ENCODE results near the gene OR8B12. TPM values are rescaled to one million over a fixed set of nuclear protein-coding genes. Genes with fewer than 3 reads are reported as not detected.
"Not testable (repeated sequence)": the region's sequence is repeated elsewhere in the genome, so short reads cannot be mapped to it uniquely, and the experiment has no call there.

Gene OR8B12
- total RNA-seq, 1 donor: not detected

DNA sequence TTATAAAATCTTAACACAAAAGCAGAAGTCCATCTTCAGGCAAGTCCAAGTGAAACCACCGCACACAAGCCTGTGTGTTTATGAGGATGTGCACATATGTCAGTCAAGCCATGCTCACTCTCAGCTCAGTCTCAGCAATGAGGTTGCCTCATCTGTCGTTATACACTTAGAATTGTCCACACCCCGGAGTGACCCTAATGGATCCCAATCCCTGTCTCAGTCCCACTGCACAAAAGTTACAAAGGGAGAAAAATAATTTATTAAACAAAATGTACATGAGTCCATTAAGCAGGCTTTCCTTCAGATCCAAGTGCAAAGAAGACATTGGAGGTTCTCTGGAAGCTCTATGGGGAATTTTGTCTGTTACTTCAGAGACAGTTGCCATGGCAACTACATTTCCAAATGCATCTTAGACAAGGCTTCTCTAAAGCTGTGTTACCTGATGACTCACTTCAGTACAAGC is 24.4 kb downstream of the OR8B12 start:
- Histone ChIP-seq H3K4me1 (ENCODE audit: insufficient read depth, low read length) (no peaks in the 10 kb centered on the region), H2AFZ (ENCODE audit: low read length) (no peak overlapping the region), H3K9me3 (ENCODE audit: low read depth, low read length) (no peaks in the 10 kb centered on the region), H3K27ac (ENCODE audit: low read depth, low read length) (no peak overlapping the region), H3K36me3 (ENCODE audit: insufficient read depth, low read length) (no peaks in the 10 kb centered on the region), H3K79me2 (ENCODE audit: insufficient read depth, low read length) (no peaks in the 10 kb centered on the region), H4K20me1 (ENCODE audit: insufficient read depth, low read length) (no peaks in the 10 kb centered on the region), H3K27me3 (ENCODE audit: insufficient read depth, low read length) (no peaks in the 10 kb centered on the region), H3K4me2 (ENCODE audit: insufficient read depth, low read length) (no peak overlapping the region), H3K4me3 (ENCODE audit: insufficient read depth, low read length) (no peak overlapping the region)
- TF ChIP-seq, protein P1, sequence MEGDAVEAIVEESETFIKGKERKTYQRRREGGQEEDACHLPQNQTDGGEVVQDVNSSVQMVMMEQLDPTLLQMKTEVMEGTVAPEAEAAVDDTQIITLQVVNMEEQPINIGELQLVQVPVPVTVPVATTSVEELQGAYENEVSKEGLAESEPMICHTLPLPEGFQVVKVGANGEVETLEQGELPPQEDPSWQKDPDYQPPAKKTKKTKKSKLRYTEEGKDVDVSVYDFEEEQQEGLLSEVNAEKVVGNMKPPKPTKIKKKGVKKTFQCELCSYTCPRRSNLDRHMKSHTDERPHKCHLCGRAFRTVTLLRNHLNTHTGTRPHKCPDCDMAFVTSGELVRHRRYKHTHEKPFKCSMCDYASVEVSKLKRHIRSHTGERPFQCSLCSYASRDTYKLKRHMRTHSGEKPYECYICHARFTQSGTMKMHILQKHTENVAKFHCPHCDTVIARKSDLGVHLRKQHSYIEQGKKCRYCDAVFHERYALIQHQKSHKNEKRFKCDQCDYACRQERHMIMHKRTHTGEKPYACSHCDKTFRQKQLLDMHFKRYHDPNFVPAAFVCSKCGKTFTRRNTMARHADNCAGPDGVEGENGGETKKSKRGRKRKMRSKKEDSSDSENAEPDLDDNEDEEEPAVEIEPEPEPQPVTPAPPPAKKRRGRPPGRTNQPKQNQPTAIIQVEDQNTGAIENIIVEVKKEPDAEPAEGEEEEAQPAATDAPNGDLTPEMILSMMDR (IDR thresholded peaks at IDR 0.05; ENCODE audit: extremely low read depth, low read depth, low read length): no peak
- no peak for DNase-seq (ENCODE audit: insufficient read length, low spot score, missing footprints)

DNA sequence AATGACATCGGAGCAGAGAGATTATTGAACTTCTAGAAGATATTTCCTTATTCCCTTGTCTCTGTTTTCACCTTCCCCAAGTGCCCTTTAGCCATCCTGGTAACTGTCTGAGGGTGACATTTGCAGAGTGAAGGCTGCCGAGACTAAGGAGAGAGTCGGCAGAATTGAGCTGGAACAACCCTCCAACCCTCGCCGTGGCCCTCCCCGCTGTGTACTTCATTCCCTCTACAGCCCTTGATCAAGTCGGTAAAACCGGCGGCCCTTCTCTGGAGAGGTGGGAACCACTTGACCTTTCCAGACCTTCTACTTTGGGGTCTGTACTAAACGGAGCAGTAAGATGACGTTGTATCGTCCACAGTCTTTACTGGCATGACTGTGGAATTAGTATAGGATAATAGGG is 26.1 kb downstream of the OR8B12 start:
- Histone ChIP-seq H2AFZ (ENCODE audit: low read length) (no peak overlapping the region), H4K20me1 (ENCODE audit: insufficient read depth, low read length) (no peaks in the 10 kb centered on the region), H3K27ac (ENCODE audit: low read depth, low read length) (no peak overlapping the region), H3K36me3 (ENCODE audit: insufficient read depth, low read length) (no peaks in the 10 kb centered on the region), H3K9me3 (ENCODE audit: low read depth, low read length) (no peaks in the 10 kb centered on the region), H3K4me1 (ENCODE audit: insufficient read depth, low read length) (no peaks in the 10 kb centered on the region), H3K4me2 (ENCODE audit: insufficient read depth, low read length) (no peak overlapping the region), H3K27me3 (ENCODE audit: insufficient read depth, low read length) (no peaks in the 10 kb centered on the region), H3K4me3 (ENCODE audit: insufficient read depth, low read length) (no peak overlapping the region), H3K79me2 (ENCODE audit: insufficient read depth, low read length) (no peaks in the 10 kb centered on the region)
- TF ChIP-seq, protein P1 (IDR thresholded peaks at IDR 0.05; ENCODE audit: extremely low read depth, low read depth, low read length): no peak
- no peak for DNase-seq (ENCODE audit: insufficient read length, low spot score, missing footprints)

DNA sequence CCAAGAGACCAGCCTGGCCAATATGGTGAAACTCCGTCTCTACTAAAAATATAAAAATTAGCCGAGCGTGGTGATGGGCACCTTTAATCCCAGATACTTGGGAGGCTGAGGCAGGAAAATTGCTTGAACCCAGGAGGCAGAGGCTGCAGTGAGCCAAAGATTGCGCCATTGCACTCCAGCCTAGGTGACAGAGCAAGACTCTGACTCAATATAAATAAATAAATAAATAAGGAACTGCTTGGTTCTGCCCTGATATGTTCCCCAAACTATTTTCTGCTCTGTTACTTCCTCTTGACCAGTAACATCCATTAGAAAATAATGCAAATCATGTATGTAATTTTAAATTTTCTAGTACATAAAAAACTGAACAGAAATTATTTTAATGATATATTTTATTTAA is 28.8 kb downstream of the OR8B12 start:
- H3K27me3 ChIP-seq (ENCODE audit: insufficient read depth, low read length); H4K20me1 ChIP-seq (ENCODE audit: insufficient read depth, low read length); H3K4me1 ChIP-seq (ENCODE audit: insufficient read depth, low read length); H3K79me2 ChIP-seq (ENCODE audit: insufficient read depth, low read length); H2AFZ ChIP-seq (ENCODE audit: low read length); H3K4me2 ChIP-seq (ENCODE audit: insufficient read depth, low read length); H3K27ac ChIP-seq (ENCODE audit: low read depth, low read length); H3K9me3 ChIP-seq (ENCODE audit: low read depth, low read length); H3K36me3 ChIP-seq (ENCODE audit: insufficient read depth, low read length); DNase-seq (ENCODE audit: insufficient read length, low spot score, missing footprints); H3K4me3 ChIP-seq (ENCODE audit: insufficient read depth, low read length): not testable (repeated sequence)

DNA sequence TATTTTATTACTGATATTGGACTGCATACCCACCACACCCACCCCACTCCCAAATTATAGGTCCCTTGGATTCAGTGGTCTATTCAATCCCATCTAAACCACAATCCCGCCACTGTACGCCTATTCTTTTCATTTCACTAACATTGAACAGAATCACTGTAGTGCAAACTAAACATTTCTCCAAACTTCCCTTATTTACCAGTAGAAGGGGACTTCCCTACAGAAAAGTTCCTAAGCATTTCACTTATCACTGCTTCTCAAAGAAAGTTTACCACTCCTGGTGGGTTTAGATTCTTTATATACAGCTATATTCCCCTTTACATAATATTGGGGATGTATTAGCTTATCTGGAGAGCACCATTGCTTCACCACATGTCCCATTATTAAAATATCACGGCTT is 29.3 kb downstream of the OR8B12 start:
- Histone ChIP-seq H3K4me3 (ENCODE audit: insufficient read depth, low read length) (no peak overlapping the region), H3K27me3 (ENCODE audit: insufficient read depth, low read length) (no peaks in the 10 kb centered on the region), H3K36me3 (ENCODE audit: insufficient read depth, low read length) (no peaks in the 10 kb centered on the region), H3K4me2 (ENCODE audit: insufficient read depth, low read length) (no peak overlapping the region), H2AFZ (ENCODE audit: low read length) (no peak overlapping the region), H4K20me1 (ENCODE audit: insufficient read depth, low read length) (no peaks in the 10 kb centered on the region), H3K27ac (ENCODE audit: low read depth, low read length) (no peak overlapping the region), H3K4me1 (ENCODE audit: insufficient read depth, low read length) (no peaks in the 10 kb centered on the region), H3K9me3 (ENCODE audit: low read depth, low read length) (no peaks in the 10 kb centered on the region), H3K79me2 (ENCODE audit: insufficient read depth, low read length) (no peaks in the 10 kb centered on the region)
- DNase-seq (ENCODE audit: insufficient read length, low spot score, missing footprints): no peak
- TF ChIP-seq, protein P1 (IDR thresholded peaks at IDR 0.05; ENCODE audit: extremely low read depth, low read depth, low read length): no peak

Data from osteoblast (primary cell).